Glomerular visceral epithelial cell (primary cell): ENCODE results near the gene EID2B.

Source experiments
- DNase-seq: peaks from one replicate; pipeline ENCODE4 v3.0.0-alpha.2; 2016; ENCODE audit errors: extremely low spot score

EID2B gene

GRCh38 chr19:39532233-39533002 is at the start of gene EID2B:
Gene EID2B (minus strand): TSS chr19:39532852. CDS start chr19:39532802, 50 bp downstream.
- DNase-seq, result peak; percentile 98

GRCh38 chr19:39582442-39582841 is 49.8 kb upstream of the EID2B start:
- no peak for DNase-seq

GRCh38 chr19:39568604-39569003 is 36.0 kb upstream of the EID2B start:
- peak; percentile 18 for DNase-seq

GRCh38 chr19:39566064-39566463 is 33.4 kb upstream of the EID2B start:
- DNase-seq, result no peak

- DNase-seq, result peak; percentile 68
Observed at GRCh38 chr19:39563408-39563807, 30.8 kb upstream of the EID2B start.

GRCh38 chr19:39558624-39559117 is 26.0 kb upstream of the EID2B start:
- DNase-seq, result no peak

GRCh38 chr19:39557811-39558623 is 25.4 kb upstream of the EID2B start:
- no peak for DNase-seq

- no peak for DNase-seq
Observed at GRCh38 chr19:39555883-39556282, 23.2 kb upstream of the EID2B start.

GRCh38 chr19:39554701-39555311 is 22.2 kb upstream of the EID2B start:
- no peak for DNase-seq

- no peak for DNase-seq
Observed at GRCh38 chr19:39553082-39553652, 20.5 kb upstream of the EID2B start.

GRCh38 chr19:39550197-39550596 is 17.5 kb upstream of the EID2B start:
- no peak for DNase-seq

GRCh38 chr19:39546599-39546998 is 13.9 kb upstream of the EID2B start:
- no peak for DNase-seq

GRCh38 chr19:39544911-39545310 is 12.3 kb upstream of the EID2B start:
- DNase-seq, result no peak

- peak; percentile 60 for DNase-seq
Observed at GRCh38 chr19:39544226-39544903, 11.7 kb upstream of the EID2B start.

GRCh38 chr19:39543477-39543857 is 10.8 kb upstream of the EID2B start:
- peak; percentile 13 for DNase-seq

GRCh38 chr19:39542206-39542605 is 9.6 kb upstream of the EID2B start:
- no peak for DNase-seq

- DNase-seq, result no peak
Observed at GRCh38 chr19:39540333-39540673, 7.7 kb upstream of the EID2B start.

GRCh38 chr19:39539518-39540332 is 7.1 kb upstream of the EID2B start, which contains the start of gene EID2:
Gene EID2 (minus strand): TSS chr19:39540161. CDS start chr19:39540079, 82 bp downstream.
- peak; percentile 97 for DNase-seq

GRCh38 chr19:39539165-39539517 is 6.5 kb upstream of the EID2B start:
- peak; percentile 26 for DNase-seq

- DNase-seq, result no peak
Observed at GRCh38 chr19:39533791-39534190, 1.1 kb upstream of the EID2B start.
